K562 (cell line): ENCODE results near the gene MYADML2. TPM values are rescaled to one million over a fixed set of nuclear protein-coding genes. Genes with fewer than 3 reads are reported as not detected.

Experiments used
- CBX5 ChIP-seq: IDR thresholded peaks from 2 replicates; pipeline ENCODE4 v1.6.1; 2014; ENCODE audit warnings: low read depth, borderline replicate concordance
- CCNT2 ChIP-seq: IDR thresholded peaks from 2 replicates; pipeline ENCODE4 v1.6.1; 2011; ENCODE audit warnings: borderline replicate concordance, low read depth, mild to moderate bottlenecking, moderate library complexity, mixed read lengths, low read length; ENCODE audit not compliant: insufficient read length; ENCODE audit errors: extremely low read depth
- CHD1 ChIP-seq: fragments of 200-600 bp; sonication (generic); IDR thresholded peaks from one replicate; pipeline ENCODE4 v1.6.1; 2012; ENCODE audit warnings: mild to moderate bottlenecking, moderate library complexity, low read length, inconsistent platforms
- CREB3L1 ChIP-seq: fragments of 450-650 bp; IDR thresholded peaks from 2 replicates; pipeline ENCODE4 v1.6.1; 2014; ENCODE audit warnings: low read depth, mild to moderate bottlenecking, moderate library complexity, borderline replicate concordance
- EP300 ChIP-seq: IDR thresholded peaks from 2 replicates; pipeline ENCODE4 v1.6.1; 2012; ENCODE audit warnings: low read length, improper control_type of control experiment
- ETS1 ChIP-seq: conservative IDR thresholded peaks from 2 replicates; pipeline ENCODE4 v1.6.1; 2011; ENCODE audit warnings: low read depth, mild to moderate bottlenecking, low read length; ENCODE audit not compliant: control insufficient read depth
- FOXP4 ChIP-seq: sonication (generic); formaldehyde crosslinking; IDR thresholded peaks from 2 replicates; pipeline ENCODE4 v1.8.0; 2022; ENCODE audit warnings: mild to moderate bottlenecking, missing genetic modification reagents, borderline replicate concordance
- JUN ChIP-seq, 2 experiments: sonication (generic) in 1 of 2; formaldehyde crosslinking in 1 of 2; IDR thresholded peaks; 2 replicates each; pipeline versions ENCODE4 v1.6.1 to v1.8.0; 2012 to 2022; ENCODE audit warnings: borderline replicate concordance in 2 of 2, mild to moderate bottlenecking in 2 of 2, improper control_type of control experiment in 1 of 2, low read depth in 1 of 2, low read length in 1 of 2, missing genetic modification reagents in 1 of 2
- KHSRP ChIP-seq: fragments of 450-650 bp; IDR thresholded peaks from 2 replicates; pipeline ENCODE4 v1.6.1; 2017
- MXI1 ChIP-seq: IDR thresholded peaks from 2 replicates; pipeline ENCODE4 v1.6.1; 2011; ENCODE audit warnings: low read depth, mild to moderate bottlenecking, improper control_type of control experiment, low read length
- OTX1 ChIP-seq: fragments of 450-650 bp; formaldehyde crosslinking; IDR thresholded peaks from 2 replicates; pipeline ENCODE4 v1.4.0; 2022; ENCODE audit warnings: mild to moderate bottlenecking
- PHF21A ChIP-seq: fragments of 450-650 bp; IDR thresholded peaks from 2 replicates; pipeline ENCODE4 v1.6.1; 2017; ENCODE audit warnings: low read depth, borderline replicate concordance
- PREB ChIP-seq: sonication (generic); formaldehyde crosslinking; IDR thresholded peaks from 2 replicates; pipeline ENCODE4 v1.8.1; 2023; ENCODE audit warnings: mild to moderate bottlenecking, missing genetic modification reagents
- RB1 ChIP-seq: fragments of 450-650 bp; IDR thresholded peaks from 2 replicates; pipeline ENCODE4 v1.6.1; 2017; ENCODE audit warnings: low read depth, mild to moderate bottlenecking
- RBM39 ChIP-seq: fragments of 200-400 bp; formaldehyde crosslinking; optimal IDR thresholded peaks from 2 replicates; pipeline ENCODE3; 2018; ENCODE audit warnings: low read depth, low read length
- STAT5A ChIP-seq: IDR thresholded peaks from 2 replicates; pipeline ENCODE4 v1.6.1; 2012; ENCODE audit warnings: low read length, inconsistent platforms, borderline replicate concordance
- ZNF175 ChIP-seq: fragments of 200-800 bp; sonication (Bioruptor generic); IDR thresholded peaks from 2 replicates; pipeline ENCODE4 v1.6.1; 2016; ENCODE audit warnings: low read depth, mild to moderate bottlenecking, missing genetic modification characterization, missing compliant biosample characterization
- ZNF311 ChIP-seq: fragments of 250-450 bp; sonication (Bioruptor Pico); IDR thresholded peaks from 2 replicates; pipeline ENCODE4 v1.4.0; 2020; ENCODE audit warnings: mild to moderate bottlenecking, moderate library complexity
- polyA plus RNA-seq, 8 experiments: library from polyadenylated mRNA; depleted of rRNA in 4 of 8; stranded (reverse) in 5 of 8; unstranded in 3 of 8; fragments of >200 nt; fragmentation: Nextera tagmentation in 2 of 8; fragmentation: Illumina TruSeq in 1 of 8; extraction: Ambion mirVana in 2 of 8; extraction: Trizol in 1 of 8; gene quantifications; 2 replicates each; pipeline versions ENCODE4 v1.2.1 to v1.2.3, GENCODE V29; 2011 to 2014; ENCODE audit warnings: inconsistent platforms in 1 of 8, missing spikeins in 1 of 8
- total RNA-seq, 7 experiments: library from RNA; depleted of rRNA in 6 of 7; stranded (reverse); fragments of >200 nt in 6 of 7; fragmentation: Illumina TruSeq in 2 of 7; extraction: Trizol in 2 of 7; gene quantifications; 2 replicates each; pipeline versions ENCODE4 v1.2.1 to v1.2.3, GENCODE V29; 2011 to 2021; ENCODE audit warnings: low replicate concordance in 1 of 7
- TF ChIP-seq, protein P1 (sequence below): fragments of 450-650 bp; IDR thresholded peaks from 2 replicates; pipeline ENCODE4 v1.6.1; 2017; ENCODE audit warnings: mild to moderate bottlenecking, moderate library complexity

MYADML2 gene
- total and polyA plus RNA-seq, 9 of the 15 experiments (the other 6 are each of a cell fraction or from before 2014, with no cell fraction given), result not detected

- TF ChIP-seq PREB (CRISPR knock-in tag) (no peak), RB1 (0 out of 2 replicates have a peak, but pooled peaks have one; percentile 25), RBM39 (no peak), JUN (IDR thresholded peaks at IDR 0.05; ENCODE audit: borderline replicate concordance, low read depth, low read length) (no peak), JUN (CRISPR knock-in tag; IDR thresholded peaks at IDR 0.05; ENCODE audit: borderline replicate concordance) (no peak), ETS1 (0 out of 2 replicates have a peak, but pooled peaks have one; percentile 47), ZNF175 (CRISPR knock-in tag) (no peak), EP300 (no peak), KHSRP (no peak), FOXP4 (CRISPR knock-in tag) (no peak), CBX5 (no peak), CHD1 (no peak), CCNT2 (peak; percentile 78), PHF21A (no peak), CREB3L1 (no peak), OTX1 (CRISPR knock-in tag) (no peak), ZNF311 (CRISPR knock-in tag) (no peak), STAT5A (no peak), MXI1 (no peak)
- TF ChIP-seq, protein P1, sequence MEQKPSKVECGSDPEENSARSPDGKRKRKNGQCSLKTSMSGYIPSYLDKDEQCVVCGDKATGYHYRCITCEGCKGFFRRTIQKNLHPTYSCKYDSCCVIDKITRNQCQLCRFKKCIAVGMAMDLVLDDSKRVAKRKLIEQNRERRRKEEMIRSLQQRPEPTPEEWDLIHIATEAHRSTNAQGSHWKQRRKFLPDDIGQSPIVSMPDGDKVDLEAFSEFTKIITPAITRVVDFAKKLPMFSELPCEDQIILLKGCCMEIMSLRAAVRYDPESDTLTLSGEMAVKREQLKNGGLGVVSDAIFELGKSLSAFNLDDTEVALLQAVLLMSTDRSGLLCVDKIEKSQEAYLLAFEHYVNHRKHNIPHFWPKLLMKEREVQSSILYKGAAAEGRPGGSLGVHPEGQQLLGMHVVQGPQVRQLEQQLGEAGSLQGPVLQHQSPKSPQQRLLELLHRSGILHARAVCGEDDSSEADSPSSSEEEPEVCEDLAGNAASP, result no peak
Observed at GRCh38 chr17:81961087-81961511, 14.1 kb upstream of the MYADML2 start, which contains the start of gene NOTUM (continued).
